GM21367 (cell line): ENCODE results near the gene CSF1R.

Experiments
- ATAC-seq: cut with Tn5 transposase; IDR thresholded peaks from one replicate; pipeline ENCODE4 v1.9.1; 2021; ENCODE audit not compliant: unreplicated experiment

The CSF1R gene

GRCh38 chr5:150070821-150071220 is 15.5 kb downstream of the CSF1R start:
- no peak for ATAC-seq

- no peak for ATAC-seq
These were observed 16.4 kb downstream of the CSF1R start for GRCh38 chr5:150069672-150070627.

GRCh38 chr5:150068961-150069645 is 17.3 kb downstream of the CSF1R start:
- no peak for ATAC-seq

GRCh38 chr5:150068472-150068871 is 17.9 kb downstream of the CSF1R start:
- ATAC-seq, result no peak

- no peak for ATAC-seq
These were observed 18.3 kb downstream of the CSF1R start for GRCh38 chr5:150068071-150068470.

GRCh38 chr5:150067405-150067960 is 18.9 kb downstream of the CSF1R start:
- ATAC-seq, result no peak

GRCh38 chr5:150066901-150067396 is 19.4 kb downstream of the CSF1R start:
- ATAC-seq, result no peak

- no peak for ATAC-seq
These were observed 19.9 kb downstream of the CSF1R start for GRCh38 chr5:150066436-150066835.

- ATAC-seq, result no peak
These were observed 20.5 kb downstream of the CSF1R start for GRCh38 chr5:150065886-150066285.

- no peak for ATAC-seq
These were observed 21.0 kb downstream of the CSF1R start for GRCh38 chr5:150065346-150065745.

GRCh38 chr5:150064681-150065220 is 21.6 kb downstream of the CSF1R start:
- no peak for ATAC-seq

GRCh38 chr5:150063638-150064037 is 22.7 kb downstream of the CSF1R start:
- no peak for ATAC-seq

- no peak for ATAC-seq
These were observed 24.0 kb downstream of the CSF1R start for GRCh38 chr5:150062216-150062922.

- ATAC-seq, result no peak
These were observed 24.8 kb downstream of the CSF1R start for GRCh38 chr5:150061538-150061995.

- no peak for ATAC-seq
These were observed 25.9 kb downstream of the CSF1R start for GRCh38 chr5:150060471-150060870.

- no peak for ATAC-seq
These were observed 26.7 kb downstream of the CSF1R start for GRCh38 chr5:150059623-150060022.

- ATAC-seq, result no peak
These were observed 27.8 kb downstream of the CSF1R start for GRCh38 chr5:150058480-150059126.

GRCh38 chr5:150057996-150058395 is 28.4 kb downstream of the CSF1R start:
- ATAC-seq, result no peak

GRCh38 chr5:150057511-150057910 is 28.8 kb downstream of the CSF1R start:
- ATAC-seq, result no peak

GRCh38 chr5:150057052-150057451 is 29.3 kb downstream of the CSF1R start:
- no peak for ATAC-seq
